ENCODE data around the gene RNF169.

DNA sequence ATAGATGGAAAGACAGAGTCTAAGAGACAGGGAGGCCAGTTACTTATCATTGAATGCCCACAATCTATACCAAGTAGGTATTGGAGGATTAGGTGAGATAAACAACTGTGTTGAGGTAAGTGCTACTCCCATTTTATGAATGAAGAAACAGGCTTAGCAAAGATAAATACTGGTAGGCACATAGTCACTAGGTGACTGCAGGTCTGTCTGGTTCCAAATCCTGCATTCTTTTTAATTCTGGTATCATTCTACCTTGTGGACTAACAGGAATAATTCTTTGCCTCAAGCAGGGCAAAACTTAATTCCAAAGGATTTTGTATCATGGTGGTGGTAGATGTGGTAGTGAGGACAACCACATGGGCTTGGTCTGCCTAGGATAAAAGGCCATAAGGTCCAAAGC, 28.4 kb downstream of the RNF169 start:
- TF ChIP-seq POLR2A (IDR thresholded peaks at IDR 0.05) = no peak
- TF ChIP-seq, protein P1, sequence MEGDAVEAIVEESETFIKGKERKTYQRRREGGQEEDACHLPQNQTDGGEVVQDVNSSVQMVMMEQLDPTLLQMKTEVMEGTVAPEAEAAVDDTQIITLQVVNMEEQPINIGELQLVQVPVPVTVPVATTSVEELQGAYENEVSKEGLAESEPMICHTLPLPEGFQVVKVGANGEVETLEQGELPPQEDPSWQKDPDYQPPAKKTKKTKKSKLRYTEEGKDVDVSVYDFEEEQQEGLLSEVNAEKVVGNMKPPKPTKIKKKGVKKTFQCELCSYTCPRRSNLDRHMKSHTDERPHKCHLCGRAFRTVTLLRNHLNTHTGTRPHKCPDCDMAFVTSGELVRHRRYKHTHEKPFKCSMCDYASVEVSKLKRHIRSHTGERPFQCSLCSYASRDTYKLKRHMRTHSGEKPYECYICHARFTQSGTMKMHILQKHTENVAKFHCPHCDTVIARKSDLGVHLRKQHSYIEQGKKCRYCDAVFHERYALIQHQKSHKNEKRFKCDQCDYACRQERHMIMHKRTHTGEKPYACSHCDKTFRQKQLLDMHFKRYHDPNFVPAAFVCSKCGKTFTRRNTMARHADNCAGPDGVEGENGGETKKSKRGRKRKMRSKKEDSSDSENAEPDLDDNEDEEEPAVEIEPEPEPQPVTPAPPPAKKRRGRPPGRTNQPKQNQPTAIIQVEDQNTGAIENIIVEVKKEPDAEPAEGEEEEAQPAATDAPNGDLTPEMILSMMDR (IDR thresholded peaks at IDR 0.05) = no peak
